GM12875 (cell line): ENCODE results near the gene HMGA1.

Experiments used
- H3K4me3 ChIP-seq: one replicate; pipeline ENCODE4 v1.5.1; 2011; ENCODE audit warnings: low read depth, low read length, control low read depth
- TF ChIP-seq, protein P1 (sequence below): IDR thresholded peaks from 2 replicates; pipeline ENCODE4 v1.5.1; 2011; ENCODE audit warnings: low read depth, mild to moderate bottlenecking, control low read depth, inconsistent platforms, low read length, moderate library complexity, borderline replicate concordance; ENCODE audit not compliant: insufficient read depth

The HMGA1 gene, protein sequence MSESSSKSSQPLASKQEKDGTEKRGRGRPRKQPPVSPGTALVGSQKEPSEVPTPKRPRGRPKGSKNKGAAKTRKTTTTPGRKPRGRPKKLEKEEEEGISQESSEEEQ

DNA sequence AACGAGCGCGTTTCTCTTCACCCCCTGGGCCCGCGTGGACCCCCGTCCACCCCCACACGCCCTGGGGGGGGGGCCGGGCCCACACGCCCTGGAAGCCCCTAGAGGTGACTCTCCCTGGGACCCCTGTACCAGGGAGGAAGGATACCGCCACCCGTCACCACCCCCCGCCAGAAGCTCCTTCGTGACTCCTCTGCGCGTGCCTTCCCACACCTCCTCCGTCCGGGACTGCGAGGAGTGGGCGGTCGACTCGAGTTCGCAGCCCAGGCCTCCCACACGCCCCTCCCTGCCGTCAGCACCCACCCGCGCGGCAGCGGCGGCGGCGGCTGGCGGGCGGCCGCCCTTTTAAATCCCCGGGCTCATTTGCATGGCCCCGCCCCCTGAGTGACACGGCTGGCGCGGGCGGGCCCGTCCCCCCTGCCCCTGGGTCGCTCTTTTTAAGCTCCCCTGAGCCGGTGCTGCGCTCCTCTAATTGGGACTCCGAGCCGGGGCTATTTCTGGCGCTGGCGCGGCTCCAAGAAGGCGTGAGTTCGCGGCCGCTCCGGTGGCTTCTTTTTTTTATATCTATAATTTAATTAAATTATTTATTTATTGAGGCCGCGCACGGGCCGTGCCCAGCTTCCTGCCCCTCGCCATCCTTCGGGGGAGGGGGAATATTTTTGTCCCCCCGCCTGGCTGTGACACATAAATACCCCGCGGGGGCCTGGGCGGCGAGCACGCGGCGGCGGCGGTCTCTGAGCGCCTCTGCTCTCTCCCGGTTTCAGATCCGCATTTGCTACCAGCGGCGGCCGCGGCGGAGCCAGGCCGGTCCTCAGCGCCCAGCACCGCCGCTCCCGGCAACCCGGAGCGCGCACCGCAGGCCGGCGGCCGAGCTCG, at the start of gene HMGA1:
TSS of gene HMGA1 (plus strand) at position 431 of the 873 bp plus-strand sequence. CDS start 3,908 bp downstream, outside the sequence.
- peak within 1 kb of the TSS; percentile 69 for H3K4me3 ChIP-seq
- TF ChIP-seq, protein P1, sequence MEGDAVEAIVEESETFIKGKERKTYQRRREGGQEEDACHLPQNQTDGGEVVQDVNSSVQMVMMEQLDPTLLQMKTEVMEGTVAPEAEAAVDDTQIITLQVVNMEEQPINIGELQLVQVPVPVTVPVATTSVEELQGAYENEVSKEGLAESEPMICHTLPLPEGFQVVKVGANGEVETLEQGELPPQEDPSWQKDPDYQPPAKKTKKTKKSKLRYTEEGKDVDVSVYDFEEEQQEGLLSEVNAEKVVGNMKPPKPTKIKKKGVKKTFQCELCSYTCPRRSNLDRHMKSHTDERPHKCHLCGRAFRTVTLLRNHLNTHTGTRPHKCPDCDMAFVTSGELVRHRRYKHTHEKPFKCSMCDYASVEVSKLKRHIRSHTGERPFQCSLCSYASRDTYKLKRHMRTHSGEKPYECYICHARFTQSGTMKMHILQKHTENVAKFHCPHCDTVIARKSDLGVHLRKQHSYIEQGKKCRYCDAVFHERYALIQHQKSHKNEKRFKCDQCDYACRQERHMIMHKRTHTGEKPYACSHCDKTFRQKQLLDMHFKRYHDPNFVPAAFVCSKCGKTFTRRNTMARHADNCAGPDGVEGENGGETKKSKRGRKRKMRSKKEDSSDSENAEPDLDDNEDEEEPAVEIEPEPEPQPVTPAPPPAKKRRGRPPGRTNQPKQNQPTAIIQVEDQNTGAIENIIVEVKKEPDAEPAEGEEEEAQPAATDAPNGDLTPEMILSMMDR: no peak

DNA sequence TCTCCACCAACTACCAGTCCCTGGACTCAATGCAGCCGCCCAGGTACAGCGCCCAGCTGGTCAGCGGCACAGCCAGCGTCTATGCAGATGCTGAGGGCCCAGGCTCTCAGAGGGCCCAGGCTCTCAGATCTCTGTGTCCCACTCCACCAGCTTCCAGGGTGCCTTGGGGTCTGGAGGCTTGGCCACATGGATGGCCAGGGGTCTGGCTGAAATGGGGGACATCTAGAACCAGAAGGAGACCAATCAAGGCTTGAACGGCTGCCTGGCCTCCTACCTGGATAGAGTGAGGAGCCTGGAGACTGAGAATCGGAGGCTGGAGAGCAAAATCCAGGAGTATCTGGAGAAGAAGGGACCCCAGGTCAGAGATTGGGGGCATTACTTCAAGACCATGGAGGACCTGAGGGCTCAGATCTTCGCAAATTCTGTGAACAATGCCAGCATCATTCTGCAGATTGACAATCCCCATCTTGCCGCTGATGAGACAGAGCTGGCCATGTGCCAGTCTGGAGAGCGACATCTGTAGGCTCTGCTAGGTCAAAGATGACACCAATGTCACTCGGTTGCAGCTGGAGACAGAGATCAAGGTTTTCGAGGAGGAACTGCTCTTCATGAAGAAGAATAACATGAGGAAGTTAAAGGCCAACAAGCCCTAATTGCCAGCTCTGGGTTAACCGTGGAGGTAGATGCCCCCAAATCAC, 46.7 kb upstream of the HMGA1 start:
- H3K4me3 ChIP-seq: no peak overlapping the region
- TF ChIP-seq, protein P1: no peak

DNA sequence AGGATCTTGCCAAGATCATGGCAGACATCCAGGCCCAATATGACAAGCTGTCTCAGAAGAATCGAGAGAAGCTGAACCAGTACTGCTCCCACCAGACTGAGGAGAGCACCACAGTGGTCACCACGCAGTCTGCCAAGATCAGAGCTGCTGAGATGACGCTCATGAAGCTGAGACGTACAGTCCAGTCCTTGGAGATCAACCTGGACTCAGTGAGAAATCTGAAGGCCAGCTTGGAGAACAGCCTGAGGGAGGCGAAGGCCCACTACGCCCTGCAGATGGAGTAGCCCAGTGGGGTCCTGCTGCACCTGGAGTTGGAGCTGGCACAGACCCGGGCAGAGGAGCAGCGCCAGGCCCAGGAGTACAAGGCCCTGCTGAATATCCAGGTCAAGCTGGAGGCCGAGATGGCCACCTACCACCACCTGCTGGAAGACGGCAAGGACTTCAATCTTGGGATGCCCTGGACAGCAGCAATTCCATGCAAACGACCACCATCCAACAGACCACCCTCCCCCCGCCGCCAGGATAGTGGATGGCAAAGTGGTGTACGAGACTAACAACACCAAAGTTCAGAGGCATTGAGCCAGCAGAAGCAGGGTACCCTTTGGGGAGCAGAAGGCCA, 46.1 kb upstream of the HMGA1 start:
- TF ChIP-seq, protein P1: no peak
- H3K4me3 ChIP-seq: no peak overlapping the region

DNA sequence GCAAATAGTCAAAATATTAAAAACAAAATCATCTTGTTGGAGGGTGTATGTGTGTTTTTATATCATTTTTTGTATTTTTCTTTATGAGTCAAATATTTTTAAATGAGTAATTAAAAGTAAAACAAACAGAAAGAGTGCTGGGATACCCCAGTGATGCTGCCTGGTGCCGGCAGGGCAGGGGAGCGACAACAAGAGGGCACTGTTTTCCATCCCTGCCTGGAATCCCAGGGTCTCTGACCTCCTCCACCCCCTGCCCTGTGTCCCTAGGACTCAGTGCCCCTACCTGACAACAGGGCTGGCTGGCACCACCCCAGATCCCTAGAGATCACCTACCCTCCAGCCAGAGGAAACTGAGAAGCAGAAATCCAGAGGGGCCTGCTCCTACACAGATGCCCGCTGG, 41.9 kb upstream of the HMGA1 start:
- no peak overlapping the region for H3K4me3 ChIP-seq
- TF ChIP-seq, protein P1: no peak

DNA sequence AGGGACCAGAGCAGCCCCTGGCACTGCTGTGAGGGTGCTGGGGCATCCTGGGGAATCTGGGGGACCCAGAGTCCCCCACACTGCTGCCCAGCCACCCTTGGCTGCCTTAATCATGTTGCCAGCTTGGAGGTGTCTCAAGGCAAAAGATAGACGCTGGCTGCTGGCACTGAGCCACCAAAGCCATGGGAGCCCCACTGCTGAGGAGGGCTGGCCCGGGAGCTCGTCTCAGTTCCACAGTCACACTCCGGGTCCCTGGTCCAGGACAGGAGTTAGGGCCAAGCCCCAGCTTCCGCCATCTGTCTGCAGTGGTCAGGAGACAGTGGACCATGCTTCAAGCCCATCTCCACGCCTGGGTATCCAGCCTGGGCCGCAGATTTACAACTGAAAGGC, 41.0 kb upstream of the HMGA1 start:
- TF ChIP-seq, protein P1: no peak
- H3K4me3 ChIP-seq: no peak overlapping the region

DNA sequence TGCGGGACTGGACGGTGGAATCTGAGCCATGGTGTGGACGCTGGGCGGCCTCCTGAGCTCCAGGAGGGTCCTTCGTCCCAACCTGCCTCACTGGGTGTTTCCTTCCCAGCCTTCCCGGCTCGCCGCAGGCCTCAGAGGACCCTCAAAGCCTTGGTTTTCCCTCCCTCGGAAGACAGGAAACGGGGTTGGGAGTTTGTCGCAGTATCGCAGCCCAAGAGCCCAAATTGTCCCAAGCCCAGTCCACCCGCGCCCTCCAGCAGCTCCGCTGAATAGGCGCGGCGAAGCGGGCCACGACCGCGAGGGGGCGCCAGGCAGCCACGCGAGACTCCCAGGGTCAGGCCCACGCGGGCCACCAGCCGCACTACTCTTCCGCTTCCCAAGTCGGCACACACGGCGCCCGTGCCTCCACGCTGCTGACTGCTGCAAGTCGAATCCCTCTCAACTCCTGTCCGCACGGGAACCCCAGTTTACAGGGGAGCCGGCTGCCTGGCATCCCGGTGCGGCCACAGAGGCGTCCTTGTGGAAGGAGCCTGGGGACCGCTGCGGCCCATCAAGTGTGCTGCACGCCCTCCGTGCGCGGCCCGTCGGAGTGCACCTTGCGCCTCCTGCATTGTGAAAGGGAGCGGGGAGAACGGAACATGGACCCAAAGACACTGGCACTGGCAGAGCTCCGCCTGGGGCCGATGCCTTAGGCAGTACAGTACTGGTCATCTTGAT, 40.4 kb upstream of the HMGA1 start:
- TF ChIP-seq, protein P1: peak; percentile 98
- peak overlapping the region; percentile 58 for H3K4me3 ChIP-seq
